ENCODE data around the gene RPS27A.

GRCh38 chr2:55232084-55232862, at the start of gene RPS27A, which contains the start of gene CLHC1:
- peak in 2 of 3 donors; percentile 22 to 31 for TF ChIP-seq CTCF (IDR thresholded peaks at IDR 0.05)
- TF ChIP-seq EP300 (IDR thresholded peaks at IDR 0.05): peak; percentile 74
- TF ChIP-seq POLR2A (IDR thresholded peaks at IDR 0.05): peak; percentile 84

Measured in ovary (tissue), 3 donors.